ENCODE data around the gene BPIFB2. TPM values are rescaled to one million over a fixed set of nuclear protein-coding genes. Genes with fewer than 3 reads are reported as not detected.

BPIFB2 gene
- total RNA-seq, 1 experiment from 2014 or later: not detected

DNA sequence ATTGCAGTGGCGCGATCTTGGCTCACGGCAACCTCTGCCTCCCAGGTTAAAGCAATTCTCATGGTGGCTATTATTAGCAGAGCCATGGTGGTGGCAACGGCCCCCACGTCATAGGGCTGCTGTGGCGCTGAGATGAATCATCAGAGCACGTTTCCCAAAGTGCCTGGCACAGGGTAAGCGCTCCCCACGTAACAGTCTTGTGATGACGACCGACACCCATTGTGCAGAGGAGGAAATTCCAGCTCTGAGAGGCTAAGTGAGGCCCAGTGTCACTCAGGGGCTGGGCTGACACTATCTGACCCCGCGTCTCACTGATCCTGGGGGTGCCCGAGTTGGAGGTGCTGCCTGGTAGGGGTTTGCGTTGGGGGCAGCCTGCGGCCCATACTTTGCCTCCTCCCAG lies 19.5 kb upstream of the BPIFB2 start:
- intact Hi-C loops (cut with micrococcal nuclease; ENCODE audit: unreplicated experiment): no loop called here
- no peak for TF ChIP-seq SIN3A (IDR thresholded peaks at IDR 0.05; ENCODE audit: borderline replicate concordance, insufficient read depth, low read depth, low read length)
- TF ChIP-seq, protein P1, sequence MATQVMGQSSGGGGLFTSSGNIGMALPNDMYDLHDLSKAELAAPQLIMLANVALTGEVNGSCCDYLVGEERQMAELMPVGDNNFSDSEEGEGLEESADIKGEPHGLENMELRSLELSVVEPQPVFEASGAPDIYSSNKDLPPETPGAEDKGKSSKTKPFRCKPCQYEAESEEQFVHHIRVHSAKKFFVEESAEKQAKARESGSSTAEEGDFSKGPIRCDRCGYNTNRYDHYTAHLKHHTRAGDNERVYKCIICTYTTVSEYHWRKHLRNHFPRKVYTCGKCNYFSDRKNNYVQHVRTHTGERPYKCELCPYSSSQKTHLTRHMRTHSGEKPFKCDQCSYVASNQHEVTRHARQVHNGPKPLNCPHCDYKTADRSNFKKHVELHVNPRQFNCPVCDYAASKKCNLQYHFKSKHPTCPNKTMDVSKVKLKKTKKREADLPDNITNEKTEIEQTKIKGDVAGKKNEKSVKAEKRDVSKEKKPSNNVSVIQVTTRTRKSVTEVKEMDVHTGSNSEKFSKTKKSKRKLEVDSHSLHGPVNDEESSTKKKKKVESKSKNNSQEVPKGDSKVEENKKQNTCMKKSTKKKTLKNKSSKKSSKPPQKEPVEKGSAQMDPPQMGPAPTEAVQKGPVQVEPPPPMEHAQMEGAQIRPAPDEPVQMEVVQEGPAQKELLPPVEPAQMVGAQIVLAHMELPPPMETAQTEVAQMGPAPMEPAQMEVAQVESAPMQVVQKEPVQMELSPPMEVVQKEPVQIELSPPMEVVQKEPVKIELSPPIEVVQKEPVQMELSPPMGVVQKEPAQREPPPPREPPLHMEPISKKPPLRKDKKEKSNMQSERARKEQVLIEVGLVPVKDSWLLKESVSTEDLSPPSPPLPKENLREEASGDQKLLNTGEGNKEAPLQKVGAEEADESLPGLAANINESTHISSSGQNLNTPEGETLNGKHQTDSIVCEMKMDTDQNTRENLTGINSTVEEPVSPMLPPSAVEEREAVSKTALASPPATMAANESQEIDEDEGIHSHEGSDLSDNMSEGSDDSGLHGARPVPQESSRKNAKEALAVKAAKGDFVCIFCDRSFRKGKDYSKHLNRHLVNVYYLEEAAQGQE (IDR thresholded peaks at IDR 0.05; ENCODE audit: insufficient read depth in 1 of 2, low read depth in 2 of 2, low read length in 1 of 2): no peak
- TF ChIP-seq, protein P2, sequence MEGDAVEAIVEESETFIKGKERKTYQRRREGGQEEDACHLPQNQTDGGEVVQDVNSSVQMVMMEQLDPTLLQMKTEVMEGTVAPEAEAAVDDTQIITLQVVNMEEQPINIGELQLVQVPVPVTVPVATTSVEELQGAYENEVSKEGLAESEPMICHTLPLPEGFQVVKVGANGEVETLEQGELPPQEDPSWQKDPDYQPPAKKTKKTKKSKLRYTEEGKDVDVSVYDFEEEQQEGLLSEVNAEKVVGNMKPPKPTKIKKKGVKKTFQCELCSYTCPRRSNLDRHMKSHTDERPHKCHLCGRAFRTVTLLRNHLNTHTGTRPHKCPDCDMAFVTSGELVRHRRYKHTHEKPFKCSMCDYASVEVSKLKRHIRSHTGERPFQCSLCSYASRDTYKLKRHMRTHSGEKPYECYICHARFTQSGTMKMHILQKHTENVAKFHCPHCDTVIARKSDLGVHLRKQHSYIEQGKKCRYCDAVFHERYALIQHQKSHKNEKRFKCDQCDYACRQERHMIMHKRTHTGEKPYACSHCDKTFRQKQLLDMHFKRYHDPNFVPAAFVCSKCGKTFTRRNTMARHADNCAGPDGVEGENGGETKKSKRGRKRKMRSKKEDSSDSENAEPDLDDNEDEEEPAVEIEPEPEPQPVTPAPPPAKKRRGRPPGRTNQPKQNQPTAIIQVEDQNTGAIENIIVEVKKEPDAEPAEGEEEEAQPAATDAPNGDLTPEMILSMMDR (IDR thresholded peaks at IDR 0.05): no peak
- TF ChIP-seq TCF7L2 (IDR thresholded peaks at IDR 0.05; ENCODE audit: low read depth, low read length): no peak
- no peak for TF ChIP-seq POLR2AphosphoS5 (IDR thresholded peaks at IDR 0.05; ENCODE audit: low read depth, low read length)
- H3K27ac ChIP-seq (ENCODE audit: low read length): no peak overlapping the region
- no peak overlapping the region for H3K4me3 ChIP-seq (ENCODE audit: low read depth in 2 of 2, low read length in 2 of 2)
- ChIA-PET CTCF (no interaction called here), POLR2A (no interaction called here)
- in situ Hi-C loops (cut with HindIII; ENCODE audit: low pct_unique_long_range_greater_than_20kb, low sequenced_read_pairs): no loop called here
- DNase-seq (ENCODE audit: low read depth, low spot score) (no peak), ATAC-seq (no peak)
- BruUV-seq (replicated peaks): no TSS peak
- H3K36me3 ChIP-seq (ENCODE audit: control insufficient read depth, insufficient read depth, low read length): no peaks in the 10 kb centered on the region
- no peaks in the 10 kb centered on the region for H3K9me3 ChIP-seq (ENCODE audit: control insufficient read depth, insufficient read depth, low read depth, low read length)
- no peaks in the 10 kb centered on the region for H3K4me1 ChIP-seq (ENCODE audit: control insufficient read depth, insufficient read depth, low read length)
- no peaks in the 10 kb centered on the region for H3K27me3 ChIP-seq (ENCODE audit: control insufficient read depth, insufficient read depth, low read length)

DNA sequence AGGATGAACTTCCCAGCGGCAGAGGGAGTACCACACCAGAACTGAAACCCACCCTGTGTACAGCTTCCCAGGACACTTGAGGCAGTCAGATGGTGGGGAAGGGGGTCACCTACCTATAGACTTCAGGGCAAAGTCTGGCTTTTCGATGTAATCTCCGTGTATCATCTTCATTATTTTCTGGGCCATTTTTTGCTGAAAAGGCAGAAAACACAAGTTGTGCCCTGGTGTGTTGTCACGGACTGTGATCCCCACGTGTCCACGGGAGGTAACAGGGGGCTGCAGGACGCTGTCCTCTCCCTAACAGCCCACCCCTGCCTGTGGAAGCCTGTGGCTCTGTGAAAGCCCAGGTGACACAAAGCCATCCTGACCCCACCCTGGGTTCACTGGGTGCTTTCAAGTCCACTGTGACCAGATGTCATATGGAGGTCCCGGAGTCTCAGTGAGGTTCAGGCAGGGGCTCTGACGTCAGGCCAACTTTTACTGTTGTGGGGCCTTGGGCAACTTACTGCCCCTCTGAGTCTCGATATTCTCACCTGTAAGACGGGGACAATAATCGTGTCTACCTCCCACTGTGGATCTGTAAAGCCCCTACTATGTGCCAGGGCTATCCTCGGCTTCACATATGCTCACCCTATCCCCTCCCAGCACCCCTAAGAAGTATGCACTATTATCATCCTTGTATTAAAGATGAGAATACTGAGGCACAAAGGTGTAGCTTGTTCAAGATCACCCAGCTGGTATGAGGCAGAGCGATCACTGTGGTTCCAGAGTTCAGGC lies 17.8 kb upstream of the BPIFB2 start:
- Histone ChIP-seq H3K27ac (ENCODE audit: low read length) (no peak overlapping the region), H3K4me3 (ENCODE audit: low read depth in 2 of 2, low read length in 2 of 2) (no peak overlapping the region), H3K9me3 (ENCODE audit: control insufficient read depth, insufficient read depth, low read depth, low read length) (no peaks in the 10 kb centered on the region), H3K27me3 (ENCODE audit: control insufficient read depth, insufficient read depth, low read length) (no peaks in the 10 kb centered on the region), H3K4me1 (ENCODE audit: control insufficient read depth, insufficient read depth, low read length) (no peaks in the 10 kb centered on the region), H3K36me3 (ENCODE audit: control insufficient read depth, insufficient read depth, low read length) (no peaks in the 10 kb centered on the region)
- BruUV-seq (replicated peaks): no TSS peak
- TF ChIP-seq, protein P1 (IDR thresholded peaks at IDR 0.05; ENCODE audit: insufficient read depth in 1 of 2, low read depth in 2 of 2, low read length in 1 of 2): no peak
- TF ChIP-seq POLR2AphosphoS5 (IDR thresholded peaks at IDR 0.05; ENCODE audit: low read depth, low read length) (no peak), SIN3A (IDR thresholded peaks at IDR 0.05; ENCODE audit: borderline replicate concordance, insufficient read depth, low read depth, low read length) (no peak)
- TF ChIP-seq, protein P2 (IDR thresholded peaks at IDR 0.05): no peak
- DNase-seq (ENCODE audit: low read depth, low spot score) (no peak), ATAC-seq (no peak)
- in situ Hi-C loops (cut with HindIII; ENCODE audit: low pct_unique_long_range_greater_than_20kb, low sequenced_read_pairs): no loop called here
- intact Hi-C loops (cut with micrococcal nuclease; ENCODE audit: unreplicated experiment): no loop called here
- POLR2A ChIA-PET: no interaction called here
- CTCF ChIA-PET: no interaction called here

All from Panc1 (cell line).